HG03039 (cell line): ENCODE data around the gene CORT.
"Not testable (repeated sequence)": the region's sequence is repeated elsewhere in the genome, so short reads cannot be mapped to it uniquely, and the experiment has no call there.

ENCODE experiments used
- ATAC-seq: cut with Tn5 transposase; IDR thresholded peaks from one replicate; pipeline ENCODE4 v1.9.1; 2021; ENCODE audit warnings: mild to moderate bottlenecking, moderate library complexity; ENCODE audit not compliant: unreplicated experiment

Gene CORT

DNA sequence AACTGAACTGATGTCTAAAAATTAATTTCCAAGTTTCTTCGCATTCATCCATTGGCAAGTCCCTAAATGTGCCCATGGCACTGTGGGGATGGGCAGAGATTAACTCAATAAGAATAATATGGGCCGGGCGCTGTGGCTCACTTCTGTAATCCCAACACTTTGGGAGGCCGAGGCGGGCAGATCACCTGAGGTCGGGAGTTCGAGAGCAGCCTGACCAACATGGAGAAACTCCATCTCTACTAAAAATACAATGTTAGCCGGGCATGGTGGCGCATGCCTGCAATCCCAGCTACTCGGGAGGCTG lies 24.4 kb downstream of the CORT start:
- ATAC-seq = not testable (repeated sequence)

DNA sequence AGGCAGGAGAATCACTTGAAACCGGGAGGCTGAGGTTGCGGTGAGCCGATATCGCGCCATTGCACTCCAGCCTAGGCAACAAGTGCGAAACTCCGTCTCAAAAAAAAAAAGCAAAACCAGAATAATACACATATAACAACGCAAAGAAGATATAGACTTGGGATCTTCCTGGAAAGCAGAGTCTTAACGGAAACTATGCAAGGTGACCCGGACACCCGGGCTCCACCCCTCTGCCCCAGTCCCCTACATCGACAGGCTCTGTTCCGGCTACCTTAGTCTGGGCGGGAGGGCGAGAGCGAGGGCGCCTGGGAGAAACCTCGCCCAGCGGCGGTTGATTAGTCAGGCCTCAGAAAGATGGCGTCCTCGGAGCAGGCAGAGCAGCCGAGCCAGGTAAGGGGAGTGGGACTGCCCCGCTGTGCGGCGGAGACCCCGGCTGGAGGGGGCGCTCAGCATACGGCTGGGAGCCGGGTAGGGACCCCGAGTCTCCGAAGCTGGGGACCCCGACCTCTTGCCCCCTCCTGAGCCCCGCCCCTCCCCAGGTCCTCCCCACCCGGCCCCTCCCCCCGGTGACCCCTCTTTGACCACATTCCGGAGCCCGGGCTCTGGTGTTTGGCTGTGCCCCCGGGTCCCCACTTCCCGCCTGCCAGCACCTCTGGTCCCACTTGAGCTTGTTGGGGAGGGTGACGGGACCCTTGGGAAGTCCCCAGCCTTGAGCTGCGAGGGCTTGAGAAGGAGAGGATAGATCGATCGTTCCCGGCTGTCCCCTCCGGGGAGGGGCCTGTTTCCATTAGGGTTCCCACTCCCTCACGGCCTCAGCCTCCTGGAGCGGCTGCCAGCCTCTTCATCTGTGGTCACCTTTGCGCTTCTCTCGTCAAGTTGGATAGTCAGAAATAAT lies 25.0 kb downstream of the CORT start, which contains the start of gene PEX14:
TSS of gene PEX14 (plus strand) at position 338 of the 895 bp plus-strand sequence. CDS start at position 355, 17 bp downstream.
- peak; percentile 40 for ATAC-seq

DNA sequence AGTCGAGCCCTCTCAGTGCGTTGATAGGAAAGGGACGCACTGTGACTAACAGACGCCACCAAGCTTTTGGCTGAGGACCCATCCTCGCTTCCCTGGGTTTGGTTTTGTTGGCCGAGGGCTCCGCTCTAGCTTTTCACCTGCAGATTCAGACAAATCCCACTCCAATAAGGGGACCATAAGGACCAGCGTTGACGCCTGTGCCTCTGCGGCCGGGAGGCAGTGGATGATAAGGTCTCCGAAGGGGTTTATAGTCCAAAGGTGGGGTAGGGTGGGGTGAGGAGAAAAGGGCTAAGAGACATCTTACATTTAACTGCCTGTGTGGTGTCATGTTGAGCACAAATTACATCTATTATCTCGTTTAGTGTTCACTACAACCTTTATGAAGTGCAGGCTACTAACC lies 25.7 kb downstream of the CORT start:
- ATAC-seq = no peak

DNA sequence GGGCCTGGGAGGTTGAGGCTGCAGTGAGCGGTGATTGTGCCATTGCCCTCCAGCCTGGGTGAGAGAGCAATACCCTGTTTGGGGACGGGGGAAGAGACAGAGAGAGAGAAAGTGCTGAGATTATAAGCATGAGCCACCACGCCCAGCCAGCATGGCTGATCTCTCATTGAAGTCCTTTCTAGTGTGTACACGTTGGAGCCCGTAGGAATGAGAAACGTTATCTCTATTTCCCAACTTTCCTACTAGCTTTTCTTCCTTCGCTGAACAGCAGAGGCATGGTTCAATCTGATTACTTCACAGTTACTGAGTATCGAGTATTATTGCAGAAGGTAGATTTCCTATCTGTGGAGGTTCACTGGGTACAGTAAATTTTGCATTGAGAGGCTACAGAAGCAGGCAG lies 29.5 kb downstream of the CORT start:
- ATAC-seq = no peak

DNA sequence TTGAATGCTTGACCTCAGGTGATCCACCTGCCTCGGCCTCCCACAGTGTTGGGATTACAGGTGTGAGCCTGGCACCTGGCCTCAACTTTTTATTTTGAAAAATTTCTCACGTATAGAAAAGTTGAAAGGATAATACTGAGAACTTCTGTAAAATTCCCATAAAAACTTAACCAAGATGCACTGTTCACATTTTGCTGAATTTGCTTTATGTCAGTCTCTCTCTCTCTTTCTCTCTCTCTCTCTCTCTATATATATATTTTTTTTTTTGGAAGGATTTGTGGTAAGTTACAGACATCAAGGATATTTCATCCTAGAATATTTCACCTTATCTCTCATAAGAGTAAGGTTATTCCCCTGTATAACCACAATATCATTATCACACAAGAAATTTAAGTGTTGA lies 30.8 kb downstream of the CORT start:
- ATAC-seq = no peak

DNA sequence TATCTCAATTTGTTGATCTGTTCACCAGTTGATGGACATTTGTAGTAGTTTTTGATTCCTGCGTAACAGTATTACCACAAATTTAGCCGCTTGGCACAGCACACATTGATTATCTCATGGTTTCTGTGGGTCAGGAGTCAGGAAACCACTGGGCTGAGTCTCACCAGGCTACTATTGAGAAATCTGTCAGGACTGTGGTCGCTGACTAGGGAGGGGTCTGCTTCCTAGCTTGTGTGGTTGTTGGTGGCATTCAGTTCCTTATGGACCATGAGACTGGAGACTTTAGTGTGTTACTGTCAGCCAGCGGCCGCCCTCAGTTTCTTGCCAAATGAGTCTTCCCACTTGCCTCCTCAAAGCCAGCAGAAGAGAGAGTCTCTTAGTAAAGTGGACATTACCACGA lies 34.7 kb downstream of the CORT start:
- no peak for ATAC-seq

DNA sequence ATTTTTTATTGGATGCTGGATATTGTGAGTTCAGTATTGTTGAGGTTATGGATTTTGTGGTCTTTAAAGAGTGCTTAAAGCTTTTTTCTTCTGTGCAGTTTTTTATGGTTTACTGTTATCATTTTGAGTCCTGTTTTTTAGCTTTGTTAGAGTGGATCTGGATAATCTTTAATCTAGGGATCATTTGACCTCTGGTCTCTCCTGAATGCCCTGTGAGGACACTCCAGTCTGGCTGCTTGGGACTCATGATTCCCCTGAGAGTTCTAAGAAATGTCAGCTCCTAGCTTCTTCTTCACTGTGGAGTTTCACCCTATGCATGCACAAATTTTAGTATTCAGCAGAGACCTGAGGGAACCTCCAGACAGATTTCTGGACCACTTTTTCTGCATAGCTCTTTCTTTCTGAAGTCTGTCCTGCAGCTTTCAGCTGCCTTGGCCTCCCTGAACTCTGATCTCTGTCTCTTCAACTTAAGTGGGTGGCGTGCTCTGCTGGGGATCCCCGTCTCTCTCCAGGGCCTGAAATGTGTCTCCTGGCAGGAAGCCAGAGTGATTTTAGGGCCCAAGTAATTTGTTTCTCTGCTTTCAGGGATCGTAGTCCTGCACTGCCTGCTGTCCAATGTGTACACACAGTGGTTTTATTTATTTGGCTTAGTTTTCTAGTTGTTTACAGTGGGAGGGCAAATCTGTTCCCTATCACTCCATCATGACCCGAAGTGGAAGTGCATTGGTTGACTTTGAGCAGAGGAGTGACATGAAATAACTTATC lies 39.6 kb downstream of the CORT start:
- no peak for ATAC-seq

DNA sequence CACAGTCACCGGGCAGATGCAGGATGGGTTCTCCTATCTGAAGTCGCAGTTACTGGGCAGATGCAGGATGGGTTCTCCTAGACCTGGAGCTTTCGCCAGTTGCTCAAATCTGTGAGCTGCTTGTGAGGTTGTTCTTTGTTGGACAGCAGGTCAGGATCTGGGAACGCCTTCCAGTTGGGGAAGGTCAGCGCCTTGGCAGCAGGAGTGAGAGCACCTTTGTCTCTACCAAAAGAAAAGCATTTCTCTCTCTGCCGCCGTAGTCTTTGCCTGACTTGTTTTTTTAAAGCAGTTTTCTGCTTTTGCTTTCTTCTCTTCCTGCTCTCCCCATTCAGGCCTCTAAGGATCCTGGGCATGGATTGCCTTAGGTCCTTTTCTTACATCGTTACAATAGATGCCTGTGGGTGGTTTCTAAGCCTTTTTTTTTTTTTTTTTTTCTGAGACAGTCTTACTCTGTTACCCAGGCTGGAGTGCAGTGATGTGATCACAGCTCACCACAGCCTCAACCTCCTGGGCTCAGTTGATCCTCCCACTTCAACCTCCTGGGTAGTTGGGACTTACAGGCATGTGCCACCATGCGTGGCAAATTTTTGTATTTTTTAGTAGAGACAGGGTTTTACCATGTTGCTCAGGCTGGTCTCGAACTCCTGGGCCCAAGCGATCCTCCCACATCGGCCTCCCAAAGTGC lies 40.6 kb downstream of the CORT start:
- ATAC-seq = no peak

DNA sequence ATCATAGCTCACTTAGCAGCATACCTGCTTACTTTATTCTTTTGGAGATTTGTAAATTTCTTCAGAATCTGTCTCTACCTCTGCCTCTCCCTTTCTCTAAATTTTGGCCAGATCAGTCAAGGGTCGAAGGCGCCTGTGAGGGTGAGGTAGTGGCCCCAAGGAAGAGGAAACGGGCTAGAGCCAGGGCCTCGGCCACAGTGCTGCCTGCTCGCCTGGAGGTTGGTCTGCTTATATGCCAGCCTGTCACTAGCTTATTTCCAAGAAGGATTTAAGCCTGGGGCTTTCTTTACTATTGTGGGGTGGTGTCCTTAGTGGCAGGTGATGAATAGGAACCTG lies 44.6 kb downstream of the CORT start:
- no peak for ATAC-seq

DNA sequence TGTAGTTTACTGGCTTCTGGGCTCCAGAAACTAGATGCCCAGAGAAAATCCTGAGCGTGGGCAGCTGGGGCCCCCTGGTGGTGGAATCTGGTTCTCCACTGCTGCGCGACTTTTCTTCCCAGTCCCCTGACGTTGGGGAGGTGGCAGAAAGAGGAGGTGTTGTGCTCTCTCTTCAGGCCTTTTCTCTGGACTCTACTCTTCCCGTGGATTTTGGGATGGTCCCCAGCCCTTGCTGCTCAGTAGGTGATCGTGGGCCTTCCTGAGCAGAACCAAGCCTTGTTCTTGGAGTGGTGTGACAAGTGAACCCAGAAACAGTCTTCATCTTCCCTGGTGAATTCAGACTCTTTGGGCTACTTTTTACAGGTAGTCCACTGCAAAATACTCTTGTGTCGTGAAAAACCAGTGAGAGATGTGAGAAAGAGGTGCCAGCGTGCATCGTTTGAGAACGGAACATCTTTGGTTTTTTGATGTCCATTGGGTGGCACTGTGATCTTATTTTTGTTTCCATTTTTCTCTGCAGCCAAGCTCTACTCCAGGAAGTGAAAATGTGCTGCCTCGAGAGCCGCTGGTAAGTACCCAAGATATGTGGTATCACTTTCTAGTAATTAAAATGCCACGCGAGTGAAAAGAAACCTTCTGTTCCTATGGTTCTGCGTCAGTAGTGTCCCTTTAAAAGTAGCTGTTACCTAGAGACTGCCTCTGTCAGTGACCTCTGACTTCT lies 45.1 kb downstream of the CORT start:
- ATAC-seq = peak; percentile 44

DNA sequence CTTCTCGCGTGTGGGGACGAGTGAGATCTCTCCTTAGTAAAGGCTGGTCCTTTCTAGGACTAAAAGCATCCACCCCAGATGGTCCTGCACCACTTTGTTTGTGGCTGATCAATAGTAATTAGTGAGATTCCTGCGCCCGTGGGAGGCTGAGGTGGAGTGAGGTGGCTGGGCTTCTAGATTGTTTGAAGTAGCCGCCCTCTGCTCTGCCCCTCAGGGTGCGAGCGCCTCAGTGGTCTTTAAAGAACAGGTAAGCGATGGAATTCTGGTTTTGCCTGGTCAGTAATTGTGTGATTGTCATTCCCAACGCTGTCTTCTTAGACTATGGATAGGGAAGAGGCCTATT lies 45.6 kb downstream of the CORT start:
- no peak for ATAC-seq

DNA sequence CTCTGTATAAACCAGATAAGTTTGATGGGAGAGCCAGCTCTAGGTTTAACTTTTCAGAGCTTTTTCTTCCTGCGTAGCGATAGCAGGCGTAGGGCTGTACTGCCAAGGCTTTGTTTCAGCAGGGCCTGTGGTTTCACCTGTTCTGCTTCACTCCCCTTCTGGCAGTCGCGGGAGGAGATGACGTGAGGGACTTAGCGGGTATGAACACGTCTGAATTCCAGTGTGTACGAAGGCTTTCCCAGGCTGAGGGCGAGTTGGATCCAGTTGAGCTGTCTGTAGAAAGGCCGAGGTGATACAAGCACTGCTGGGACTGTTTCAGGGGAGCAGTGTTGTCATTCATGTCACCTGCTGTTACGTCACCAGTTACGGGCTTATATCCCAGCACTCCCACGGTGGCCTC lies 46.1 kb downstream of the CORT start:
- ATAC-seq = no peak

DNA sequence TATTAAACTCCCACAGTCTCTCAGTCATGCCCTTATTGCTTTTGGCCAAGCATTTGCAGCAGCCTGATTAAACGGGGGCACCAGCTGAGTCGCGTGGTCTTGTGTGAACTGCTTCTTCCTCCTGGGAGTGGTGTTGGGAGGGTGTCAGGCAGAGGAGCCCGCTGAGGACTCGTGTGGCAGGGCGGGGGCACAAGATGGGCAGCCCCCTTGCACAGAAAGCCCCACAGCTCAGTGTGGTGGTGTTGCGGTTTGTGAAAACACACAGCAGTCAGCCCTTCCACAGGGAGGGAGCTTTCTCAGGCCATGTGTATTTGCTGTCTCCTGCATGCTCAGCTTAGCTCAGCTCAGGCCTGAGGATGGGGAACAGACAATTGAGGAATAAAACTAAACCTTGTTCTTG lies 47.3 kb downstream of the CORT start:
- ATAC-seq = no peak

DNA sequence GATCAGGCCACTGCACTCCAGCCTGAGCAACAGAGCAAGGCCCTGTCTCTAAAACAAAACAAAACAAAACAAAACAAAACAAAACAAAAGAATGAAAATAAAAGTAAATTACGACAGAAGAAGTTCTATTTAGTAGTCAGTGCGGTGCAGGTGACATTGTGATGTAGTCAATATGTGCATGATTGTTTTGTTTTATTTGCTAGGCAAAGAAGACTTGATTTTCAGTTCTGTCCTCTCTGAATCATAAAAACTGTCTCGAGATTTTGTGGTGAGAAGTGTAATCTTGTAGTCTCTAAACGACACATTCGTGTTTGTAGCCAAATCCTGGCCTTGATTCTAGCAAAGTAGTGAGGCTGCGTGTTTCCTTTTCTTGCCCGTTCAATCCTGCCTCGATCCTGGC lies 48.4 kb downstream of the CORT start:
- ATAC-seq = no peak
